HepG2 (cell line): ENCODE measurements around the gene SOCS3. TPM values are rescaled to one million over a fixed set of nuclear protein-coding genes. Genes with fewer than 3 reads are reported as not detected.

ENCODE experiments used
- ATAC-seq: fragments of 200-7000 bp; cut with Tn5 transposase; 3 replicates; pipeline ENCODE4 v1.9.1; 2020; ENCODE audit warnings: mild to moderate bottlenecking, moderate library complexity
- BruUV-seq: library from RNA; stranded (reverse); fragments of 400-500 nt; replicated peaks from 2 replicates; lab custom pipeline; 2021; lab: Mats Ljungman, UMichigan
- CTCF ChIA-PET: fragments of 300-600 bp; formaldehyde crosslinking; extraction: SDS; loops from one replicate; lab custom pipeline; 2021; ENCODE audit warnings: low total read pairs, inconsistent platforms, low intra/inter-chr PET ratio; lab: Yijun Ruan, JAX
- POLR2A ChIA-PET: fragments of 350-600 bp; sonication (Branson Sonifier 250); formaldehyde crosslinking; loops from one replicate; lab custom pipeline; 2020; ENCODE audit warnings: antibody characterized with exemption, inconsistent platforms; lab: Yijun Ruan, JAX
- DNase-seq: peaks from one replicate; pipeline ENCODE4 v3.0.0-alpha.2; 2015; ENCODE audit warnings: low spot score
- FAIRE-seq: peaks from 3 replicates; lab custom pipeline; 2011; peaks lifted over from hg19 to GRCh38; lab: Jason Lieb, UNC
- H2AFZ ChIP-seq: one replicate; pipeline ENCODE4 v1.6.1; 2011; ENCODE audit warnings: low read length, inconsistent platforms
- H3K27ac ChIP-seq: fragments of 300-600 bp; 3 replicates; pipeline ENCODE4 v1.8.0; 2011; ENCODE audit warnings: mixed run types, mild to moderate bottlenecking, mixed read lengths, low read length, inconsistent platforms; ENCODE audit not compliant: insufficient read depth; ENCODE audit errors: extremely low read length
- H3K27me3 ChIP-seq, 2 experiments: fragments of 200-600 bp in 1 of 2; 2 replicates in 1 of 2; 3 replicates in 1 of 2; pipeline versions ENCODE4 v1.6.0 to v1.8.0; 2011; ENCODE audit warnings: low read length in 2 of 2, mild to moderate bottlenecking in 2 of 2, moderate library complexity in 2 of 2, inconsistent platforms in 1 of 2; ENCODE audit not compliant: insufficient read depth in 2 of 2, control insufficient read depth in 1 of 2
- H3K36me3 ChIP-seq, 2 experiments: fragments of 200-600 bp in 1 of 2; replicated peaks in 1 of 2; 2 replicates in 1 of 2; 3 replicates in 1 of 2; pipeline versions ENCODE4 v1.5.1 to v1.8.0; 2011; ENCODE audit warnings: low read length in 2 of 2, inconsistent platforms in 1 of 2; ENCODE audit not compliant: insufficient read depth in 2 of 2, control insufficient read depth in 1 of 2
- H3K4me1 ChIP-seq: 2 replicates; pipeline ENCODE4 v1.5.1; 2012; ENCODE audit warnings: low read length, inconsistent platforms; ENCODE audit not compliant: insufficient read depth
- H3K4me2 ChIP-seq: 2 replicates; pipeline ENCODE4 v1.6.0; 2011; ENCODE audit warnings: low read depth, low read length, inconsistent platforms
- H3K4me3 ChIP-seq, 3 experiments: fragments of 200-600 bp in 1 of 3; sonication (generic), shearing (Covaris generic) in 1 of 3; replicated peaks in 1 of 3; 2 replicates each; pipeline ENCODE4 v1.5.1; 2011 to 2016; ENCODE audit warnings: low read length in 3 of 3, inconsistent platforms in 2 of 3, low read depth in 2 of 3, mild to moderate bottlenecking in 2 of 3, control low read depth in 1 of 3, mixed read lengths in 1 of 3; ENCODE audit not compliant: insufficient read depth in 1 of 3
- H3K79me2 ChIP-seq: one replicate; pipeline ENCODE4 v1.6.1; 2011; ENCODE audit warnings: low read length, inconsistent platforms; ENCODE audit not compliant: insufficient read depth
- H3K9ac ChIP-seq: 2 replicates; pipeline ENCODE4 v1.6.0; 2011; ENCODE audit warnings: mild to moderate bottlenecking, low read depth, low read length, inconsistent platforms; ENCODE audit not compliant: insufficient read depth
- H3K9me3 ChIP-seq: 2 replicates; pipeline ENCODE4 v1.5.1; 2012; ENCODE audit warnings: mild to moderate bottlenecking, low read length
- H4K20me1 ChIP-seq: 2 replicates; pipeline ENCODE4 v1.6.0; 2011; ENCODE audit warnings: inconsistent platforms, mild to moderate bottlenecking, low read length, moderate library complexity; ENCODE audit not compliant: insufficient read depth
- FOXC1 ChIP-seq: sonication (generic); formaldehyde crosslinking; IDR thresholded peaks from 2 replicates; pipeline ENCODE4 v1.8.0; 2022; ENCODE audit warnings: mild to moderate bottlenecking, missing genetic modification reagents, borderline replicate concordance
- HOXA5 ChIP-seq: sonication (generic); formaldehyde crosslinking; IDR thresholded peaks from 2 replicates; pipeline ENCODE4 v1.4.0; 2020; ENCODE audit warnings: missing genetic modification reagents
- MTF1 ChIP-seq: sonication (generic); formaldehyde crosslinking; IDR thresholded peaks from 2 replicates; pipeline ENCODE4 v1.5.0; 2020; ENCODE audit warnings: missing genetic modification reagents
- MXD1 ChIP-seq: sonication (generic); formaldehyde crosslinking; IDR thresholded peaks from 2 replicates; pipeline ENCODE4 v1.4.0; 2020; ENCODE audit warnings: mild to moderate bottlenecking, missing genetic modification reagents
- NFRKB ChIP-seq: fragments of 450-650 bp; IDR thresholded peaks from 2 replicates; pipeline ENCODE4 v1.6.1; 2017
- PHF20 ChIP-seq: sonication (generic); formaldehyde crosslinking; IDR thresholded peaks from 2 replicates; pipeline ENCODE4 v1.5.0; 2020; ENCODE audit warnings: mild to moderate bottlenecking, missing genetic modification reagents
- SKI ChIP-seq: fragments of 450-650 bp; IDR thresholded peaks from one replicate; pipeline ENCODE4 v1.6.1; 2018; ENCODE audit warnings: mild to moderate bottlenecking; ENCODE audit not compliant: partially characterized antibody
- TARDBP ChIP-seq: sonication (generic); formaldehyde crosslinking; IDR thresholded peaks from 2 replicates; pipeline ENCODE4 v1.8.0; 2022; ENCODE audit warnings: mild to moderate bottlenecking, missing genetic modification reagents
- ZNF180 ChIP-seq: sonication (generic); formaldehyde crosslinking; IDR thresholded peaks from 2 replicates; pipeline ENCODE4 v1.4.0; 2020; ENCODE audit warnings: low read depth, missing genetic modification reagents, borderline replicate concordance
- ZNF512 ChIP-seq: sonication (generic); formaldehyde crosslinking; IDR thresholded peaks from 2 replicates; pipeline ENCODE4 v1.4.0; 2020; ENCODE audit warnings: mild to moderate bottlenecking, missing genetic modification reagents
- ZNF598 ChIP-seq: sonication (generic); formaldehyde crosslinking; IDR thresholded peaks from 2 replicates; pipeline ENCODE4 v1.5.1; 2020; ENCODE audit warnings: mild to moderate bottlenecking, missing genetic modification reagents, borderline replicate concordance
- ZNF790 ChIP-seq: sonication (generic); formaldehyde crosslinking; IDR thresholded peaks from 2 replicates; pipeline ENCODE4 v1.8.0; 2022; ENCODE audit warnings: missing genetic modification reagents, mild to moderate bottlenecking, borderline replicate concordance
- WGBS: methylation state at CpG from one replicate; pipeline ENCODE4 v1.1.6; 2017; ENCODE audit warnings: low lambda C conversion rate; 5-methylcytosine and 5-hydroxymethylcytosine counted together
- in situ Hi-C: cut with HindIII; loops from 2 replicates; pipeline ENCODE4 v1.10.0; 2017; ENCODE audit warnings: low pct_unique_long_range_greater_than_20kb; ENCODE audit not compliant: extremely low pct_ligation_motif_present
- intact Hi-C: fragments of 100-400 bp; cut with micrococcal nuclease; formaldehyde crosslinking; loops from one replicate; pipeline ENCODE4 v1.10.0; 2022; ENCODE audit not compliant: unreplicated experiment
- polyA plus RNA-seq, 8 experiments: library from polyadenylated mRNA; depleted of rRNA in 3 of 8; stranded (reverse) in 7 of 8; unstranded in 1 of 8; fragments of >200 nt; fragmentation: Illumina TruSeq in 4 of 8; extraction: Trizol in 4 of 8; gene quantifications; 2 replicates each; pipeline versions ENCODE4 v1.2.1 to v1.2.3, GENCODE V29; 2011 to 2016; ENCODE audit warnings: low read depth in 4 of 8, missing spikeins in 1 of 8, mixed read lengths in 1 of 8; ENCODE audit not compliant: insufficient read depth in 1 of 8
- total RNA-seq, 5 experiments: library from RNA; depleted of rRNA; stranded (reverse); fragments of >200 nt; fragmentation: Illumina TruSeq; extraction: Trizol; gene quantifications; 2 replicates each; pipeline ENCODE4 v1.2.3, GENCODE V29; 2016; ENCODE audit warnings: low read depth in 1 of 5
- TF ChIP-seq, protein P1 (sequence below): sonication (generic); formaldehyde crosslinking; IDR thresholded peaks from 2 replicates; pipeline ENCODE4 v1.5.0; 2020; ENCODE audit warnings: missing genetic modification reagents
- TF ChIP-seq, protein P2 (sequence below), 2 experiments: sonication (generic) in 1 of 2; formaldehyde crosslinking in 1 of 2; IDR thresholded peaks; 2 replicates each; pipeline versions ENCODE4 v1.4.0 to v1.6.1; 2018 to 2020; ENCODE audit warnings: missing genetic modification reagents in 2 of 2, borderline replicate concordance in 1 of 2, low read depth in 1 of 2, mild to moderate bottlenecking in 1 of 2, missing biosample characterization in 1 of 2
- TF ChIP-seq, protein P3 (sequence below): IDR thresholded peaks from 2 replicates; pipeline ENCODE4 v1.6.1; 2016; ENCODE audit warnings: missing compliant biosample characterization, missing genetic modification reagents, borderline replicate concordance

The SOCS3 gene
- total and polyA plus RNA-seq, 2 of the 13 experiments (the other 11 are each of a cell fraction or from before 2014, with no cell fraction given): 0.77 to 2.4 TPM

GRCh38 chr17:78332991-78333390 is 26.9 kb downstream of the SOCS3 start:
- Histone ChIP-seq H3K9me3 (no peaks in the 10 kb centered on the region), H3K4me3 (no peak overlapping the region), H3K27me3 (peaks cover 17 to 80% of the 10 kb centered on the region in 2 experiments), H3K9ac (no peak overlapping the region), H4K20me1 (no peaks in the 10 kb centered on the region), H3K36me3 (no peaks in the 10 kb centered on the region), H3K27ac (no peak overlapping the region), H2AFZ (no peak overlapping the region), H3K79me2 (no peaks in the 10 kb centered on the region), H3K4me1 (peaks cover 26% of the 10 kb centered on the region), H3K4me2 (no peak overlapping the region)
- peak; percentile 18 for FAIRE-seq
- CTCF ChIA-PET: no interaction called here
- POLR2A ChIA-PET: no interaction called here
- intact Hi-C loops: no loop called here
- TF ChIP-seq MTF1 (CRISPR knock-in tag) (no peak), SKI (no peak), ZNF790 (CRISPR knock-in tag) (no peak), ZNF512 (CRISPR knock-in tag) (no peak), PHF20 (no peak), ZNF180 (CRISPR knock-in tag) (no peak), MXD1 (CRISPR knock-in tag) (no peak), NFRKB (no peak), FOXC1 (CRISPR knock-in tag) (no peak), TARDBP (no peak), HOXA5 (CRISPR knock-in tag) (no peak), ZNF598 (no peak)
- TF ChIP-seq, protein P1, sequence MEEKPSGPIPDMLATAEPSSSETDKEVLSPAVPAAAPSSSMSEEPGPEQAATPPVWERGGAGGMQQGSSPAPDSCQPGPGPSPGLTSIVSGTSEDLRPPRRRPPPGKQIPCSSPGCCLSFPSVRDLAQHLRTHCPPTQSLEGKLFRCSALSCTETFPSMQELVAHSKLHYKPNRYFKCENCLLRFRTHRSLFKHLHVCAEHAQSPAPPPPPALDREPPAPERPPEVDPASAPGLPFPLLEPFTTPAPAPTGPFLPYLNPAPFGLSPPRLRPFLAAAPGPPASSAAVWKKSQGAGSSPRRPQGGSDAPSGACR (CRISPR knock-in tag): no peak
- TF ChIP-seq, protein P2, sequence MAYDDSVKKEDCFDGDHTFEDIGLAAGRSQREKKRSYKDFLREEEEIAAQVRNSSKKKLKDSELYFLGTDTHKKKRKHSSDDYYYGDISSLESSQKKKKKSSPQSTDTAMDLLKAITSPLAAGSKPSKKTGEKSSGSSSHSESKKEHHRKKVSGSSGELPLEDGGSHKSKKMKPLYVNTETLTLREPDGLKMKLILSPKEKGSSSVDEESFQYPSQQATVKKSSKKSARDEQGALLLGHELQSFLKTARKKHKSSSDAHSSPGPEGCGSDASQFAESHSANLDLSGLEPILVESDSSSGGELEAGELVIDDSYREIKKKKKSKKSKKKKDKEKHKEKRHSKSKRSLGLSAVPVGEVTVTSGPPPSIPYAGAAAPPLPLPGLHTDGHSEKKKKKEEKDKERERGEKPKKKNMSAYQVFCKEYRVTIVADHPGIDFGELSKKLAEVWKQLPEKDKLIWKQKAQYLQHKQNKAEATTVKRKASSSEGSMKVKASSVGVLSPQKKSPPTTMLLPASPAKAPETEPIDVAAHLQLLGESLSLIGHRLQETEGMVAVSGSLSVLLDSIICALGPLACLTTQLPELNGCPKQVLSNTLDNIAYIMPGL (CRISPR knock-in tag; IDR thresholded peaks at IDR 0.05; ENCODE audit: borderline replicate concordance in 1 of 2, low read depth in 1 of 2): no peak
- TF ChIP-seq, protein P3, sequence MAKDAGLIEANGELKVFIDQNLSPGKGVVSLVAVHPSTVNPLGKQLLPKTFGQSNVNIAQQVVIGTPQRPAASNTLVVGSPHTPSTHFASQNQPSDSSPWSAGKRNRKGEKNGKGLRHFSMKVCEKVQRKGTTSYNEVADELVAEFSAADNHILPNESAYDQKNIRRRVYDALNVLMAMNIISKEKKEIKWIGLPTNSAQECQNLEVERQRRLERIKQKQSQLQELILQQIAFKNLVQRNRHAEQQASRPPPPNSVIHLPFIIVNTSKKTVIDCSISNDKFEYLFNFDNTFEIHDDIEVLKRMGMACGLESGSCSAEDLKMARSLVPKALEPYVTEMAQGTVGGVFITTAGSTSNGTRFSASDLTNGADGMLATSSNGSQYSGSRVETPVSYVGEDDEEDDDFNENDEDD (CRISPR knock-in tag): no peak
- no TSS peak for BruUV-seq
- 20% methylated on average over 4 of the region's 4 CpGs for WGBS
- no peak for DNase-seq
- in situ Hi-C loops: no loop called here
- no peak for ATAC-seq
